Dermis microvascular lymphatic vessel endothelial cell (primary cell): ENCODE results near the gene SNORC. TPM values are rescaled to one million over a fixed set of nuclear protein-coding genes. Genes with fewer than 3 reads are reported as not detected.

Experiments
- DNase-seq, 2 donors: peaks; one replicate each; pipeline versions ENCODE4 v3.0.0 to v3.0.0-alpha.2; 2010; ENCODE audit warnings: low read depth in 2 of 2
- total RNA-seq: library from RNA; depleted of rRNA; stranded (reverse); fragments of >200 nt; gene quantifications from 2 replicates; pipeline ENCODE4 v1.2.1, GENCODE V29; 2014

SNORC gene
- total RNA-seq, 1 donor from 2014 or later: 0.13 TPM

DNA sequence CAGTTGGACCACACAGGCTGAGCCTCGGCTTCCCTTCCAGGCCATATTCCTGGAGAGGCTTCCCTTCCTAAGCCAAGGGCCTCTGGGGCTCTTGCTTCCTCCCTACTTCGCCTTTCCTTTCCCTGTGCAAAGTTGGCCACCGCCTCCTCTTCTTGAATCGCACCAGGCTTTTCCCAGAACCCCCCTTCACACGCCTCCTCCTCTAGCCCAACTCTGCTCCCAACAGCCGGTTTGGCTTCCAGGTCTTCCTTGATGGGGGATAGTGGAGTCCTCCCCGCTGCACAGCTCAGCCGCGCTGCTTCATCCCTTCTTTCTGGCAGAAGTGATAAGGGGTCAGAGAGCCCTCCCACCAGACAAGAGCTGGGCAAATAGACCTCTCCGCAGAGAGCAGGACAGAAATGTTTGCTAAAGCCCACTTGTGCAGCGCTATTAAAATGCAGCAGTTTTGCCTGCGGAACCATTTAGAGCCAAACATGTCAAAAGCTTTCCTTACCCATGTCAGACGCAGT, 56.4 kb downstream of the SNORC start:
- DNase-seq: no peak

DNA sequence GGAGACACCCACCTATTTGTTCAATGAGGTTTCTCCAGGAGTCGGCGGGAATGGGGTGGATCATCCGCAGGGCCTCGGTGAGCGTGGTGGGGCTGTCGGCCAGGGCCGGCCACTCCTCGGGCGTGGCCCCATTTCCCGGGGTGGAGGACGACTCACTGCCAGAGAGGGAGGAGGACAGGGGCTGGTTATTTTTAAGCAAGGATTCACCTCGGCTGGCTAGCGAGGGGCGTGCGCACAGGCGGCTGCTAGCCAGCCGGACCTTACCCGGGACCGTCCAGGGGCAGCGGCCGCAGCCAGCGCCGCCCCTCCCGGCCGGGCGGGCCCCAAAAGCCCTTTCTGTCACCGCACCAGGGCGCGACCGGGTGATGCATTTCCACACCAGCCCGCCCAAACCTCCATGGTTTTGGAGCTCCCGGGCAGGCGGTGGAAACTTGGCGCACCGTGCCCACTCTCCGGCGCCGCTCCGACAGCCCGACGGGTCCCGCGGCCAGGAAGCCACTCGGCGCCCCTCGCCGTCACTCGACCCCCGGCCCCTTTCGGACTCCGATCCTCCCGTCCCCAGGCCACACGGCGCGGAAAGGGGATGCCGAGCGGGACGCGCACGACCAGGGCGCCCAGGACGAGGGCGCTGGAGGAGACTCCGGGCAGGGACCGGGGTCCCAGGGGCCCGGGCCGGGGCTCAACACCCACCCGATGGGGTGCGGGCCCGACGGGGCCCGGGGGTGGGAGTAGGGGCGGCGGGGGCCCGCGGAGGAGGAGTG, 57.1 kb downstream of the SNORC start:
- no peak for DNase-seq

- no peak for DNase-seq
Observed at GRCh38 chr2:232927793-232928550, 57.9 kb downstream of the SNORC start.

Other genes with a start within 250 kb of the SNORC start
- gene EFHD1, start 236.7 kb upstream of the SNORC start, total RNA-seq: not detected in 2 replicates
- gene GIGYF2, start 172.9 kb upstream of the SNORC start, total RNA-seq: 36.3 and 44.1 TPM in 2 replicates
- gene KCNJ13, start 93.7 kb upstream of the SNORC start, total RNA-seq: not detected in 2 replicates
- gene NGEF, start 143.0 kb downstream of the SNORC start, total RNA-seq: 0.39 TPM in 1 of 2 replicates, not detected in the other
- not detected in 2 replicates for gene NEU2, start 162.4 kb downstream of the SNORC start, total RNA-seq
- 29.4 and 45.0 TPM in 2 replicates for gene INPP5D, start 190.1 kb downstream of the SNORC start, total RNA-seq